Measurements from ENCODE around the gene CD109.

CD109 gene

DNA sequence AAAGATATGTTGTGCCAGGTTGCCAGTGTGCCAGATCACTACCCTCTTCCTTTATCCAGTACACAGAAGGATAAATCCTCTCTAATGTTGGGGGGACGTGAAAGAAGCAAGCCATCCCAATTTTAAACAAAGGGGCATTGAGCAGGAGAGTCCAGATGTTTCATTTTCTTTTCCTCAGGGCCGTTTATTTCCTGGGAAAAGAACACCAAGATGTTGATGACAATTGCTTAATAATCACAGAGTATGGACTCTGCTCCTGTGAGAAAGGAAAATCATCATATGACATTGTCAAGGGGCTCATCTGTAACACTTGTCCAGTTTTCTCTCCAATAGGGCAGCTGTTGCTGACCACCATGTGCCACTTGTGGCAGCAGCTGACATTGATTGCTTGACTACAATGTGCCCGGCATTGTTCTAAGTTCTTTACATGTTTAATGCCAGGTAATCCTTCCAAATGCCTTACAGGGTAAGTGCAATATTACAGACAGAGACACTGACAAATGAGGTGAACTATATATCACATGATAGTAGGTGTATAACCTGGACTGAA is 161.4 kb downstream of the CD109 start:
- no peak for DNase-seq (ENCODE audit: low read depth in 3 of 3)

DNA sequence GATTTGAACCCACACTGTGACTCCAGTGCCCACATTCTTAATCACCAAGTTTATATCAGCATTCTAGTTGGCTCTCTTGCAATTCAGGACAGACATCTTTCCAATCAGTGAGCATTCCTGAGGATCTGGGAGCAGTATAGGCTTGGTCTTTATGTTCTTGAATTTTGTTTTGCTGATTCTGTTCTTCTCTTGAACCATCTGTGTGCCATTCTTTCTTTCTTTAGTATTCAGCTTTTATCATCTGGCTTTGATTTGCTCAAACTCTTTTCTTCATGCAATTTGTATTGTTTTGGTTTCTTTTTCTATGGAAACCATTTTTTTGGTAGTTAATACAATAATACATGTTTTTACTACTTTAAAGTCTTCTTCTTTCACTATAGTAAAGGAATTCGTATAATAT is 162.4 kb downstream of the CD109 start:
- DNase-seq (ENCODE audit: low read depth in 3 of 3), result no peak

DNA sequence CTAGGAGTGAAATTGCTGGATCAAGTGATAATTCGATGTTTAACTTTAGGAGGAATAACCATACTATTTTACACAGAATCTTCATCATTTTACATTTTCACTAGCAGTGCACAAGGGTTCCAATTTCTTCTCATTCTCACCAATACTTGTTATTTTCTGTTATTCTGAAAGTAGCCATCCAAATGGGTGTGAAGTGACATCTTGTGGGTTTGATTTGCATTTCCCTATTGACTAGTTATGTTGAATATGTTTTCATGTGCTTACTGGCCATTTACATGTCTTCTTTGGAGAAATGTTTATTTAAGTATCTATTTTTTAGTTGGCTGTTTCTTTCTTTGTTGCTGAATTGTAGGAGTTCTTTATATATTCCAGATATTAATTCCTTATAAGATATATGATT is 164.3 kb downstream of the CD109 start:
- DNase-seq (ENCODE audit: low read depth in 3 of 3), result no peak

DNA sequence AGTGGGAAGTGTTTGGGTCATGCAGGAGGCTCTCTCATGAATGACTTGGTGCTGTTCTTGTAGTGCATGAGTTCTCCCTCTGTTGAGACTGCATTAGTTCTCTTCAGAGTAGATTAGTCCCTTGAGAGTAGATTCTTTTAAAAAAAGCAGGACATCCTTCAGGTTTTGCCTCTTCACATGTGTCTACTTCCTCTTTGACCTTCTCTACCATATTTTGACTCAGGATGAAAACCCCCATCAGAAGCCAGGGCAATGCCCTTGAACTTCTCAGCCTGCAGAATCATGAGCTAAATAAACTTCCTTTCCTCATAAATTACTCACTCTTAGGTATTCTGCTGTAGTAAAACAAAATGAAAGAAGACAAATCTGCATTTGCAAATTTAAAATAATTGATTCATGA is 170.3 kb downstream of the CD109 start:
- DNase-seq (ENCODE audit: low read depth in 3 of 3), result no peak

DNA sequence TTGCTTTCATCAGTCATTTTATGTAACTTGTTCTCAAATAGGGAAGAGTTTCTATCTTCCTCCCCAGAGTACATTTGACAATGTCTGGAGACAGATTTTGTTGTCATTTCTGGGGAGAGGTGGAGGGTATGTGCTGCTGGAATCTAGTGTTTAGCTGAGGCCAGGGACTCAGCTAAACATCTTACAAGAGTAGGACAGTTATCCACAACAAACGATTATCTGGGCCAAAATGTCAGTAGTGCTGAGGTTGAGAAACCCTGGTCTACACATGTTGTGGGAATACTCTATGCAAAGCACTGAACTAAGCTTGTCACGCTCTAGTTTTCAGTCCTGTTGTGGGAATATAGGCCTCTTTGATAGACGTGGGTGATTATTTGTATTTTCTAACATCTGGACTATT is 171.4 kb downstream of the CD109 start:
- DNase-seq (ENCODE audit: low read depth in 3 of 3), result no peak

DNA sequence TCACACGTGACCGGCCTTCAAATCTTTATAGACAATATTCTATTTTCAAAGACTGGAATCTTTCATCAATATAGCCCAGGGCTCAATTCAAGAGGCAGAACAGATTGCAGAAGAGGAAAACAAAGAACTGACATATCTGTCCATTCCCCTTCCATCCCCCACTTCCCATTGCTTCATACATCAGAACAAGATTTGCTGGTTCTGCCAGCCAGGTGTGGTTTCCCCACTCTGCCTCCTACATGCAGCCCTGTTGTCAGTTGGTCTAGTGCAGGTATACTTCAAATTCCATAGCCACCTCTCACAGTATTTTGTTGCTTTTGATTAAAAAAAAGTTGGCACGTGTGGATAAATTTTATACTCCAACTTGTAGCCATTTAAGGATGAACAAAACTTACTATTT is 174.9 kb downstream of the CD109 start:
- no peak for DNase-seq (ENCODE audit: low read depth in 3 of 3)

DNA sequence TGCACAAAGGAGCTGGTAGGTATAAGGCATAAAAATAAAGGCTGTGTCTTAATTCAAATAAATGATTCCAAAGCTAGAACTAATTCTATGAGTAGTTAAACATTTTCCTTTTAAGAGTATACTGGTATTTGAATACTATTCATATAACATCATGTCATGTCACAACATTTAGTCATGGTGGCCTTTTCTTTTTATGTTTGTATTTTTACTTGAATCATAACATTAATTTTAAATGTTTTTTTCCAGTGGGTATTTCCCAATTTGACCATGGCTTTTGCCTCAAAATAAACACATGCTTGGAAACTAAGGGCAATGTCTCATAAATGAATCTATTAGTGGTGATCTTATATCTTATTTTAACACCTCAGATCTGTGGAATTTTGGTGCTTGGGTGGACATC is 177.1 kb downstream of the CD109 start:
- DNase-seq (ENCODE audit: low read depth in 3 of 3), result no peak

Data from stimulated activated CD4-positive, alpha-beta T cell treated with anti-CD3 and anti-CD28 coated beads, TNF-alpha, amount 100 ng/mL, for 48 hours (primary cell).